SW 1271 (cell line): ENCODE results near the gene SHBG.

Experiments used
- DNase-seq, 2 experiments: peaks; one replicate each; lab custom pipeline; 2025; lab: John Stamatoyannopoulos, UW

SHBG gene

GRCh38 chr17:7647018-7647417, 17.1 kb downstream of the SHBG start:
- no peak for DNase-seq

- DNase-seq = peak in 1 of 2 experiments; percentile 20
Measured at GRCh38 chr17:7650509-7651096, 20.7 kb downstream of the SHBG start, which contains the start of gene ATP1B2. Gene ATP1B2, plus strand, starts transcription at chr17:7650926. Its CDS starts 593 bp downstream, at chr17:7651519.

GRCh38 chr17:7651097-7651664, 21.2 kb downstream of the SHBG start:
- DNase-seq = no peak

- DNase-seq = no peak
Measured at GRCh38 chr17:7651665-7652387, 21.9 kb downstream of the SHBG start.

- DNase-seq = no peak
Measured at GRCh38 chr17:7652388-7653356, 22.7 kb downstream of the SHBG start.

DNA sequence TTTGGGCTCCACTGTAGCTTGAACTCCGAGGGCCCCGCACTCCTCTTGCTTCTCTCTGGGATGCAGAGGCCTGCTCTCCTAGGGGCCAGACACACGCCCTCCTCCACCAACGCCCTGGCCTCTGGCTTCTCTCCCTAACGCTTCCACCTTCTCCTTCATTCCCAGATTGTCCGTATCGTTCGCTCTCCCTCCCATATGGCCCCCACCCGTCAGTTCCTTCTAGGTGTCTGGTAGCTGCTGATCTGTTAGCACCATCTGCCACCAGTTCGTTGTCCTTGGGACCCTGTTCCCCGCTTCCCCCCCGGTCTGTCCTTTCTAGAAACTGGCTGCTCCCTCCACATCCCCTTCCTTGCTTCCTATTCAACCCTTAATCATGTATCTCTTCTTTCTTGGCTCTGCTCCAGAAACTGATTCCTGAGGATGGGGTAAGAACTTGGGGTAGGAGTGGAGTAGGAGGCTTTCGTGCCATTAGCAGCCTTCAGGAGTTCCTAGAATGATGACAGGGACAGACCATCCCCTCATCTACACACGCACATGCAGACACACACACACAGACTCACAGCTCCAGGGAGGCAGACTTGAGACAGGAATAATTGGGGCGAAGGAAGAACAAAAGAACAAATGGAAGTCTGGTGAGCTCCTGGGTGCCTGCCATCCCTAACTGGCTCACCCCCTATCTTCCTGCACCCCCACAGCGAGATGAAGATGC, 25.1 kb downstream of the SHBG start:
- no peak for DNase-seq

DNA sequence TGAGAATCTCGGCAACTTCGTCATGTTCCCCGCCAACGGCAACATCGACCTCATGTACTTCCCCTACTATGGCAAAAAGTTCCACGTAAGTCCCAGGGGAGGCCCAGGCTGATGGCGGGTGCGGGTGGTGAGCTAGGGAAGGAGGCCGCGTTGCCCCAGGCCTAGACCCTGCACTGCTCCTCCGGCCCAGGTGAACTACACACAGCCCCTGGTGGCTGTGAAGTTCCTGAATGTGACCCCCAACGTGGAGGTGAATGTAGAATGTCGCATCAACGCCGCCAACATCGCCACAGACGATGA, 25.6 kb downstream of the SHBG start:
- no peak for DNase-seq

DNA sequence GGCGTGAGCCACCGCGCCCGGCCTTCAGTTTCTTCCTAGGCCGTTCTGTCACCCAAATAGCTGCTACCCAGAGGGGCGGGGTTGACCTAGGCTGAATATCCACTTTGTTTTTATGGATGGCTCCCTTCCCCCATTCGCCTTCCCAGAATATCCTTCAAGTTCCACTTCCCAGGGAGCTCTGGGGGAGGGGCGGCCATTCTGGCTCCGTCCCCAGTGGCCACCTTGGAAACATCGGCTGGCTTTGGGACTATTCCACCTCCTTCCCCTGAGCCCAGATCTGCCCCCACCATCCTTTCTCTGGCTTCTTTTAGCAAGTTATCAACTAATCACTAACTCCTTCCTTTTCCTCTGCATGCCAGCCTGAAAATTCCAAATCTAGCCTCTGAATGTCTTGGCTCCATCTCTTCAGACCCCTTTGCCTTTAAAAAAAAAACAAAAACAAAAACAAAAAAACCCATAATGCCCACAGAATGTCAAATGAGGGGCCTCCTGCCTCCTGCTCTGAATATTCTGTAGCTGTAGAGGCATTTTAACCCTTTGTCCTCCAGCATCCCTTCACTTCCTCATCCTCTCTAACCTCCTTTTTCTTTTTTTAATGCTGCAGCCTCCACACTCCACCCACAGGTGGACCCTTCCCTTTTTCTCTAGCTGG, 27.1 kb downstream of the SHBG start:
- DNase-seq = no peak

GRCh38 chr17:7667656-7668406, 37.9 kb downstream of the SHBG start:
- DNase-seq = no peak

GRCh38 chr17:7668482-7668881, 38.5 kb downstream of the SHBG start:
- DNase-seq = no peak

- no peak for DNase-seq
Measured at GRCh38 chr17:7673239-7673638, 43.3 kb downstream of the SHBG start.

GRCh38 chr17:7674934-7675333, 45.0 kb downstream of the SHBG start:
- DNase-seq = no peak

DNA sequence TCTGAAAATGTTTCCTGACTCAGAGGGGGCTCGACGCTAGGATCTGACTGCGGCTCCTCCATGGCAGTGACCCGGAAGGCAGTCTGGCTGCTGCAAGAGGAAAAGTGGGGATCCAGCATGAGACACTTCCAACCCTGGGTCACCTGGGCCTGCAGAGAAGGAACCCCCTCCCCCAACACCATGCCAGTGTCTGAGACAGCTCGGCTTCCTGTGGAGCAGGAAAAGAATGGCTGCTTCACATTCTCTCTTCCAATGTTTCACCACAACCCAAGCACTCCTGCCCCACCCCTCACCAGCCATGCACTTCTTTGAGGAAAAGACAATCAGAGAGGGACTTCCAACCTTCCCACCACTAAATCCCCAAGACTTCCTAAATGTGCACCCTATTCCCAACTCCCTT, 46.6 kb downstream of the SHBG start:
- no peak for DNase-seq

DNA sequence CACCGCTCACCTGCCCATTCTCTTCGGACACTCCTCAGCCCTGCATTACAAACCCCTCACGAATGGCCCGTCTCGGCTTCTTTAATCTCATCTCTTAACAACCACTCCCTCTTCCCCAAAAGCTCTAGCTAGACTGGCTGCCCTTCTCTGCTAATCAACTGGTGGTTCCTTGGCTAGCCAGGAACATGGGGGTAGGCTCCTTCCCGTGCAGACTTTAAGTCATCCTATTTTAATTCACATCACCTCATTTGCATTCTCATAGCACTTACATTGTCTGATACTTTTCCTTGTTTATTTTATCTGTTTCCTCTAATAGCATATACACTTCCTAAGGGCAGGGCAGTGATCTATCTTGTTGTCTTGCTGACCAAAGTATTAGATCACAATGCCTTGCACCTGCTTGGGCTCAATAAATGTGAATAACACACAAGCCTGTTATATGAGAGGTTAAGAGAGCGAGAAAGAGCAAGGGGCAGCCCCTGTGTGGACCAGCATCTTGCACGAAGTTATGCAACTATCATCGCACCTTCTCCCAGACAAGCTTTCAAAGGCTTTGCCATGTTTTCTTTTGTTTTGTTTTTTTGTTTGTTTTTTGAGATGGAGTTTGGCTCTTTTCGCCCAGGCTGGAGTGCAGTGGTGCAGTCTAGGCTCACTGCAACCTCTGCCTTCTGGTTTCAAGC, 47.6 kb downstream of the SHBG start:
- DNase-seq = no peak
